HG03558 (cell line): Measurements from ENCODE around the gene IBTK.
"Not testable (repeated sequence)": the region's sequence is repeated elsewhere in the genome, so short reads cannot be mapped to it uniquely, and the experiment has no call there.

Experiments used
- ATAC-seq: cut with Tn5 transposase; IDR thresholded peaks from one replicate; pipeline ENCODE4 v1.9.1; 2021; ENCODE audit warnings: moderate number of reproducible peaks; ENCODE audit not compliant: unreplicated experiment; ENCODE audit errors: extremely low read depth

The IBTK gene

GRCh38 chr6:82131441-82131840 is 116.1 kb downstream of the IBTK start:
- no peak for ATAC-seq

GRCh38 chr6:82129797-82130196 is 117.7 kb downstream of the IBTK start:
- no peak for ATAC-seq

GRCh38 chr6:82128973-82129372 is 118.6 kb downstream of the IBTK start:
- ATAC-seq = not testable (repeated sequence)

GRCh38 chr6:82123632-82124031 is 123.9 kb downstream of the IBTK start:
- no peak for ATAC-seq
